NT2/D1 (cell line): ENCODE measurements around the gene CDH10.

Experiments used
- SUZ12 ChIP-seq: IDR thresholded peaks from 2 replicates; pipeline ENCODE4 v1.6.1; 2011; ENCODE audit not compliant: insufficient read length, insufficient read depth; ENCODE audit errors: extremely low read depth
- YY1 ChIP-seq: IDR thresholded peaks from 2 replicates; pipeline ENCODE4 v1.6.1; 2011; ENCODE audit not compliant: insufficient read length, insufficient read depth
- ZNF274 ChIP-seq: IDR thresholded peaks from 2 replicates; pipeline ENCODE4 v1.6.1; 2011; ENCODE audit warnings: mild to moderate bottlenecking, low read depth, low read length

GRCh38 chr5:24538346-24538745 is 106.4 kb downstream of the CDH10 start:
- TF ChIP-seq ZNF274 (no peak), SUZ12 (no peak), YY1 (no peak)
